ENCODE data around the gene PRKCH. TPM values are rescaled to one million over a fixed set of nuclear protein-coding genes. Genes with fewer than 3 reads are reported as not detected.

The PRKCH gene
- total and polyA plus RNA-seq, 2 donors (not counting 3 experiments of a cell fraction or from before 2014, with no cell fraction given) = 97.7 to 103 TPM

GRCh38 chr14:61277784-61278183, 43.6 kb upstream of the PRKCH start:
- dilution Hi-C loops (cut with MboI; ENCODE audit: extremely low pct_ligation_motif_present, low sequenced_read_pairs) = loop anchor here (25.0 kb wide), 1 partner anchor 185 kb away; no protein-coding TSS in a partner anchor
- Histone ChIP-seq H3K9me3 (replicated peaks; ENCODE audit: control insufficient read depth, insufficient read depth, low read length) (no peaks in the 10 kb centered on the region), H3K4me1 (ENCODE audit: control insufficient read depth, extremely low read depth, insufficient read depth, low read length) (peaks cover 9% of the 10 kb centered on the region), H3K79me2 (ENCODE audit: control insufficient read depth, insufficient read depth, low read length) (no peaks in the 10 kb centered on the region), H3K27ac (ENCODE audit: insufficient read depth, low read depth, low read length) (no peak overlapping the region), H4K20me1 (replicated peaks; ENCODE audit: control insufficient read depth, extremely low read depth, insufficient read depth, low read length) (no peaks in the 10 kb centered on the region), H3K9me1 (replicated peaks; ENCODE audit: control insufficient read depth, extremely low read depth, insufficient read depth, low read length) (no peaks in the 10 kb centered on the region), H3K9ac (replicated peaks; ENCODE audit: extremely low read depth, insufficient read depth, low read length) (no peak overlapping the region), H3K4me2 (ENCODE audit: insufficient read depth, low read length) (no peak overlapping the region), H3K27me3 (ENCODE audit: control insufficient read depth in 2 of 2, insufficient read depth in 2 of 2, low read length in 2 of 2) (peaks cover 9 to 11% of the 10 kb centered on the region in 2 experiments), H3K4me3 (replicated peaks in 1 of 3; ENCODE audit: insufficient read depth in 1 of 3, low read depth in 1 of 3, low read length in 3 of 3) (no peak overlapping the region), H3K36me3 (ENCODE audit: control insufficient read depth in 2 of 2, extremely low read depth in 1 of 2, insufficient read depth in 2 of 2, low read length in 2 of 2) (no peaks in the 10 kb centered on the region), H2AFZ (ENCODE audit: low read depth, low read length) (no peak overlapping the region)
- CTCF ChIA-PET = interaction anchor here (0.7 to 1.1 kb wide), 2 partner anchors 7 to 10 kb away, joined by 3 read pairs; no protein-coding TSS in a partner anchor
- DNase-seq (ENCODE audit: low read depth, low spot score) = no peak
- no TSS peak for BruUV-seq (replicated peaks)
- intact Hi-C loops (cut with micrococcal nuclease) = no loop called here
- TF ChIP-seq MYC (IDR thresholded peaks at IDR 0.05; ENCODE audit: low read depth, low read length) = no peak
- no peak for TF ChIP-seq POLR2A (IDR thresholded peaks at IDR 0.05; ENCODE audit: low read depth, low read length)
- no peak for TF ChIP-seq POLR2AphosphoS5 (IDR thresholded peaks at IDR 0.05; ENCODE audit: insufficient read depth, low read depth, low read length)
- TF ChIP-seq EZH2 (IDR thresholded peaks at IDR 0.05; ENCODE audit: borderline replicate concordance, low read depth, low read length, severe bottlenecking) = no peak
- no peak for TF ChIP-seq MAX (IDR thresholded peaks at IDR 0.05; ENCODE audit: insufficient read depth, insufficient read length)
- TF ChIP-seq FOS (IDR thresholded peaks at IDR 0.05; ENCODE audit: borderline replicate concordance, insufficient read depth, low read length) = no peak
- no peak for TF ChIP-seq JUN (IDR thresholded peaks at IDR 0.05; ENCODE audit: borderline replicate concordance, insufficient read depth, insufficient read length, low read depth)
- no peak for TF ChIP-seq GATA2 (IDR thresholded peaks at IDR 0.05; ENCODE audit: insufficient read depth, insufficient read length, low read depth, low read length)
- TF ChIP-seq CTCF (IDR thresholded peaks at IDR 0.05; ENCODE audit: extremely low read depth in 1 of 2, insufficient read depth in 1 of 2, low read depth in 1 of 2, low read length in 2 of 2) = no peak
- POLR2A ChIA-PET = no interaction called here
- no peak for FAIRE-seq
